H9 (cell line): ENCODE results near the gene ELFN1. TPM values are rescaled to one million over a fixed set of nuclear protein-coding genes. Genes with fewer than 3 reads are reported as not detected.

Source experiments
- DNase-seq: peaks from one replicate; pipeline ENCODE4 v3.0.0-alpha.2; 2017
- H2AFZ ChIP-seq: one replicate; pipeline ENCODE4 v1.6.1; 2013; ENCODE audit warnings: mild to moderate bottlenecking, low read length, control low read depth, moderate library complexity
- H2AK5ac ChIP-seq: 2 replicates; pipeline ENCODE4 v1.6.1; 2013; ENCODE audit warnings: low read length, control low read depth, mixed read lengths; ENCODE audit not compliant: insufficient read length
- H2BK120ac ChIP-seq: one replicate; pipeline ENCODE4 v1.6.1; 2013; ENCODE audit warnings: low read depth, mild to moderate bottlenecking, low read length, control low read depth, inconsistent platforms; ENCODE audit not compliant: poor library complexity, severe bottlenecking
- H2BK12ac ChIP-seq: 2 replicates; pipeline ENCODE4 v1.6.1; 2013; ENCODE audit warnings: low read length, control low read depth, mixed read lengths, low read depth; ENCODE audit not compliant: insufficient read length
- H2BK15ac ChIP-seq: 2 replicates; pipeline ENCODE4 v1.6.1; 2013; ENCODE audit warnings: low read depth, low read length, control low read depth
- H2BK20ac ChIP-seq: one replicate; pipeline ENCODE4 v1.6.1; 2013; ENCODE audit warnings: low read depth, mild to moderate bottlenecking, low read length, control low read depth, inconsistent platforms; ENCODE audit not compliant: poor library complexity, severe bottlenecking
- H2BK5ac ChIP-seq: 2 replicates; pipeline ENCODE4 v1.6.1; 2013; ENCODE audit warnings: low read length, control low read depth, mixed read lengths; ENCODE audit not compliant: insufficient read length
- H3K14ac ChIP-seq: 2 replicates; pipeline ENCODE4 v1.6.1; 2013; ENCODE audit warnings: low read length, control low read depth; ENCODE audit not compliant: insufficient read depth
- H3K18ac ChIP-seq: 2 replicates; pipeline ENCODE4 v1.6.1; 2013; ENCODE audit warnings: low read depth, mild to moderate bottlenecking, mixed read lengths, low read length, control low read depth; ENCODE audit not compliant: insufficient read length
- H3K23ac ChIP-seq: 2 replicates; pipeline ENCODE4 v1.6.1; 2013; ENCODE audit warnings: low read length, control low read depth, mixed read lengths, low read depth; ENCODE audit not compliant: insufficient read length
- H3K23me2 ChIP-seq: 2 replicates; pipeline ENCODE4 v1.6.1; 2013; ENCODE audit warnings: low read depth, mild to moderate bottlenecking, mixed read lengths, low read length, control low read depth; ENCODE audit not compliant: insufficient read length, poor library complexity, severe bottlenecking
- H3K27ac ChIP-seq: 2 replicates; pipeline ENCODE4 v1.5.1; 2013; ENCODE audit warnings: low read length, control low read depth, mixed read lengths, low read depth; ENCODE audit not compliant: insufficient read length
- H3K27me3 ChIP-seq: 2 replicates; pipeline ENCODE4 v1.6.1; 2013; ENCODE audit warnings: low read length, control low read depth, inconsistent platforms; ENCODE audit not compliant: insufficient read depth
- H3K4ac ChIP-seq: 2 replicates; pipeline ENCODE4 v1.6.1; 2013; ENCODE audit warnings: low read depth, mild to moderate bottlenecking, control low read depth, inconsistent platforms, low read length, moderate library complexity
- H3K4me1 ChIP-seq: 2 replicates; pipeline ENCODE4 v1.6.1; 2013; ENCODE audit warnings: low read length, control low read depth, inconsistent platforms; ENCODE audit not compliant: insufficient read depth
- H3K4me2 ChIP-seq: 2 replicates; pipeline ENCODE4 v1.6.1; 2013; ENCODE audit warnings: low read length, control low read depth, mixed read lengths; ENCODE audit not compliant: insufficient read length, insufficient read depth
- H3K56ac ChIP-seq: 2 replicates; pipeline ENCODE4 v1.6.1; 2013; ENCODE audit warnings: low read depth, mild to moderate bottlenecking, mixed read lengths, low read length, control low read depth; ENCODE audit not compliant: insufficient read length
- H3K79me1 ChIP-seq: 2 replicates; pipeline ENCODE4 v1.6.1; 2013; ENCODE audit warnings: low read depth, mild to moderate bottlenecking, moderate library complexity, low read length, control low read depth, inconsistent platforms; ENCODE audit not compliant: insufficient read depth, poor library complexity, severe bottlenecking
- H3K79me2 ChIP-seq: 2 replicates; pipeline ENCODE4 v1.6.1; 2013; ENCODE audit warnings: low read length, control low read depth, inconsistent platforms; ENCODE audit not compliant: insufficient read depth
- H3K9ac ChIP-seq: 2 replicates; pipeline ENCODE4 v1.6.1; 2013; ENCODE audit warnings: low read length, control low read depth, mixed read lengths; ENCODE audit not compliant: insufficient read length; ENCODE audit errors: extremely low read depth
- H3K9me3 ChIP-seq: one replicate; pipeline ENCODE4 v1.6.1; 2013; ENCODE audit warnings: low read depth, low read length, inconsistent platforms; ENCODE audit not compliant: control insufficient read depth
- H3T11ph ChIP-seq: one replicate; pipeline ENCODE4 v1.6.1; 2013; ENCODE audit warnings: mild to moderate bottlenecking, low read length, control low read depth, inconsistent platforms
- H4K20me1 ChIP-seq: one replicate; pipeline ENCODE4 v1.6.1; 2013; ENCODE audit not compliant: control insufficient read depth, insufficient read length, insufficient read depth
- H4K5ac ChIP-seq: 2 replicates; pipeline ENCODE4 v1.6.1; 2013; ENCODE audit warnings: low read depth, mild to moderate bottlenecking, mixed read lengths, low read length, control low read depth; ENCODE audit not compliant: insufficient read length
- H4K8ac ChIP-seq: replicated peaks from 2 replicates; pipeline ENCODE4 v1.6.1; 2013; ENCODE audit warnings: low read length, control low read depth, mixed read lengths, low read depth; ENCODE audit not compliant: insufficient read length
- H4K91ac ChIP-seq: 2 replicates; pipeline ENCODE4 v1.6.1; 2013; ENCODE audit warnings: low read depth, mild to moderate bottlenecking, moderate library complexity, mixed read lengths, low read length, control low read depth; ENCODE audit not compliant: insufficient read length
- H3K27ac Mint-ChIP-seq, 3 experiments: 2 replicates in 2 of 3; 3 replicates in 1 of 3; pipeline ENCODE4 v1.8.0; 2020 to 2021; ENCODE audit warnings: mixed read lengths in 3 of 3, mild to moderate bottlenecking in 1 of 3, moderate library complexity in 1 of 3
- H3K27me3 Mint-ChIP-seq: 2 replicates; pipeline ENCODE4 v1.8.0; 2021; ENCODE audit warnings: low read depth, mild to moderate bottlenecking, moderate library complexity, mixed read lengths
- H3K36me3 Mint-ChIP-seq, 3 experiments: 2 replicates in 2 of 3; 3 replicates in 1 of 3; pipeline ENCODE4 v1.8.0; 2020 to 2021; ENCODE audit warnings: low read depth in 3 of 3, mixed read lengths in 3 of 3; ENCODE audit not compliant: insufficient read depth in 1 of 3
- H3K4me1 Mint-ChIP-seq, 2 experiments: 2 replicates each; pipeline ENCODE4 v1.8.0; 2020; ENCODE audit warnings: mixed read lengths in 2 of 2
- H3K4me3 Mint-ChIP-seq, 2 experiments: 2 replicates in 1 of 2; 3 replicates in 1 of 2; pipeline ENCODE4 v1.8.0; 2020 to 2021; ENCODE audit warnings: mild to moderate bottlenecking in 2 of 2, mixed read lengths in 2 of 2, moderate library complexity in 1 of 2
- H3K9me3 Mint-ChIP-seq, 2 experiments: 2 replicates in 1 of 2; 3 replicates in 1 of 2; pipeline ENCODE4 v1.8.0; 2020; ENCODE audit warnings: mild to moderate bottlenecking in 2 of 2, mixed read lengths in 2 of 2, moderate library complexity in 1 of 2
- CTCF ChIP-seq: fragments of 200-600 bp; sonication (generic); conservative IDR thresholded peaks from 3 replicates; pipeline ENCODE4 v1.8.0; 2021; ENCODE audit warnings: antibody characterized with exemption, mild to moderate bottlenecking
- WGBS: extraction: QIAGEN DNeasy Blood & Tissue Kit; methylation state at CpG from one replicate; pipeline ENCODE4 v1.1.7; 2013; ENCODE audit warnings: missing lambda C conversion rate, low lambda C conversion rate, mixed read lengths; ENCODE audit not compliant: insufficient read length; ENCODE audit errors: extremely low coverage; 5-methylcytosine and 5-hydroxymethylcytosine counted together
- total RNA-seq: library from RNA; stranded (reverse); gene quantifications from 2 replicates; pipeline ENCODE4 v1.2.1, GENCODE V29; 2021

The ELFN1 gene
- total RNA-seq, 1 experiment from 2014 or later = 3.7 TPM

- no peak overlapping the region for H4K91ac ChIP-seq
- H3K9me3 Mint-ChIP-seq = no peaks in the 10 kb centered on the region
- no peak overlapping the region for H3K56ac ChIP-seq
- peaks cover 14 to 22% of the 10 kb centered on the region in 2 experiments for H3K4me1 Mint-ChIP-seq
- TF ChIP-seq CTCF = no peak
- no peak overlapping the region for H2BK15ac ChIP-seq
- H3K79me2 ChIP-seq = no peaks in the 10 kb centered on the region
- H3K23ac ChIP-seq = no peak overlapping the region
- H3K27ac Mint-ChIP-seq = peak overlapping the region in 1 of 3 experiments; percentile 53; a peak in 1 of 7 replicates
- H3K4ac ChIP-seq = no peak overlapping the region; the same call in 1 of the 2 replicates
- H3K27me3 Mint-ChIP-seq = peaks cover 13% of the 10 kb centered on the region
- no peak overlapping the region for H2BK12ac ChIP-seq
- H3K9ac ChIP-seq = no peak overlapping the region
- H4K20me1 ChIP-seq = no peaks in the 10 kb centered on the region
- no peaks in the 10 kb centered on the region; the same call in 1 of the 2 replicates for H3K4me1 ChIP-seq
- DNase-seq = peak; percentile 39
- no peak overlapping the region for H2BK20ac ChIP-seq
- H2AK5ac ChIP-seq = no peak overlapping the region
- H3K9me3 ChIP-seq = no peaks in the 10 kb centered on the region
- no CpG with 5 or more reads among the region's 31 CpGs for whole genome bisulfite sequencing
- H2BK5ac ChIP-seq = no peak overlapping the region
- peak overlapping the region; percentile 13 for H3K18ac ChIP-seq
- H3K27me3 ChIP-seq = no peaks in the 10 kb centered on the region
- H3K36me3 Mint-ChIP-seq = no peaks in the 10 kb centered on the region; a peak in 1 of 7 replicates
- no peak overlapping the region for H3T11ph ChIP-seq
- H3K4me2 ChIP-seq = no peak overlapping the region
- H2BK120ac ChIP-seq = no peak overlapping the region
- no peak overlapping the region for H3K27ac ChIP-seq
- H3K23me2 ChIP-seq = no peaks in the 10 kb centered on the region
- H3K14ac ChIP-seq = peak overlapping the region; percentile 44; the same call in 1 of the 2 replicates
- H3K79me1 ChIP-seq = no peaks in the 10 kb centered on the region
- no peak overlapping the region for H4K5ac ChIP-seq
- no peak overlapping the region; a peak in 1 of 5 replicates for H3K4me3 Mint-ChIP-seq
- H4K8ac ChIP-seq = no peak overlapping the region
- H2AFZ ChIP-seq = no peak overlapping the region
Measured at GRCh38 chr7:1694611-1695511, 24.8 kb downstream of the ELFN1 start.
